HG03060 (cell line): ENCODE measurements around the gene NEDD1.

Experiments used
- ATAC-seq: cut with Tn5 transposase; IDR thresholded peaks from one replicate; pipeline ENCODE4 v1.9.1; 2021; ENCODE audit warnings: low read depth, moderate number of reproducible peaks; ENCODE audit not compliant: unreplicated experiment

Gene NEDD1, protein sequence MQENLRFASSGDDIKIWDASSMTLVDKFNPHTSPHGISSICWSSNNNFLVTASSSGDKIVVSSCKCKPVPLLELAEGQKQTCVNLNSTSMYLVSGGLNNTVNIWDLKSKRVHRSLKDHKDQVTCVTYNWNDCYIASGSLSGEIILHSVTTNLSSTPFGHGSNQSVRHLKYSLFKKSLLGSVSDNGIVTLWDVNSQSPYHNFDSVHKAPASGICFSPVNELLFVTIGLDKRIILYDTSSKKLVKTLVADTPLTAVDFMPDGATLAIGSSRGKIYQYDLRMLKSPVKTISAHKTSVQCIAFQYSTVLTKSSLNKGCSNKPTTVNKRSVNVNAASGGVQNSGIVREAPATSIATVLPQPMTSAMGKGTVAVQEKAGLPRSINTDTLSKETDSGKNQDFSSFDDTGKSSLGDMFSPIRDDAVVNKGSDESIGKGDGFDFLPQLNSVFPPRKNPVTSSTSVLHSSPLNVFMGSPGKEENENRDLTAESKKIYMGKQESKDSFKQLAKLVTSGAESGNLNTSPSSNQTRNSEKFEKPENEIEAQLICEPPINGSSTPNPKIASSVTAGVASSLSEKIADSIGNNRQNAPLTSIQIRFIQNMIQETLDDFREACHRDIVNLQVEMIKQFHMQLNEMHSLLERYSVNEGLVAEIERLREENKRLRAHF

DNA sequence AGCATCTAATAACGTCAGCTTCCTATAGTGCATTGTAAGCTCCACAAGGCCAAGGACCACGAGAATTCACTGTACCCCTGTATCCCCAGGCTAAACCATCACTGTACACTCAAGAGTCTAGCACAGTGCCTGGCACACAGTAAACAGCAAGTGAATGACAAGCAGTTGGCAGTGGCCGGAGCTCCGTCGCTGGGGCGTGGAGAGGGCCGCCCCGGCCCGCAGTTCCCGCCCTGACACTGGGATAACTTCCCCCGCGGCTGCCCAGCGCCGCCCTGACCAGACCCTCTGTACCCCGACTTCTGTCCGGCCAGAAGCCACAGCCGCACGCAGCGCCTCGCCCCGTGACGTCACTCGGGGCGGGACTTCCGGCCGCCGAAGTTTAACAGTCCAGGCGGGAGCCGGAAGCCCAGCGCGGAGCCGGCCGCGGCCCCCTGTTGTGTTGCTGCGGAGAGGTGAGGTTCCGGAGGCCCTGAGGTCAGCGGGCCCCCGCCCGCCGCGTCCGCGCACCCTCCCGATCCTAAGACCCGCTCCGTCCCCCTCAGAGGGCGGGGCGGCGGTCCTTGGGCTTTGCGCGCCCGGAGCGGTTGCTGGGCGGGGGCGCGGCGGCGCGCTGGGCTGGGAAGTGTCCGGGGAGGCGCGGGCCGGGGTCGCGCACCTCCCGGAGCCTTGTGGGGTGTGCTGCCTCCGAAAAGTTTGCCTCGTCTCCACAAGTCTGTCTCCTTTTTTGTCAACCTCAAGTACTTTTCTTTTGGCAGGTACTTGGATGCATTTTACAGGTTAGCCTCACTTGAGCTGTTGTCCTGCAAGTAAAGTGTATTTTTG, at the start of gene NEDD1:
NEDD1 (plus strand) TSS at position 409 of the 822 bp plus-strand sequence. CDS start 2,503 bp downstream, outside the sequence.
- ATAC-seq, result peak; percentile 73

DNA sequence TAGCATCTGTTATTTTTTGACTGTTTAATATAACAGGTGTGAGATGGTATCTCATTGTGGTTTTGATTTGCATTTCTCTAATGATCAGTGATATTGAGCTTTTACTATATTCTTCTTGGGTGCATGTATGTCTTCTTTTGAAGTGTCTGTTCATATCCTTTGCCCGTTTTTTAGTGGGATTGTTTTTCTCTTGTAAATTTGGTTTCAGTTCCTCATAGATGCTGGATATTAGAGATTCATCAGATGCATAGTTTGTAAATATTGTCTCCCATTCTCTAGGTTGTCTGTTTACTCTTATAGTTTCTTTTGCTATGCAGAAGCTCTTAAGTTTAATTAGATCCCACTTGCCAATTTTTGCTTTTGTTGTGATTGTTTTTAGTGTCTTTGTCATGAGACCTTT, 48.9 kb upstream of the NEDD1 start:
- ATAC-seq, result no peak

DNA sequence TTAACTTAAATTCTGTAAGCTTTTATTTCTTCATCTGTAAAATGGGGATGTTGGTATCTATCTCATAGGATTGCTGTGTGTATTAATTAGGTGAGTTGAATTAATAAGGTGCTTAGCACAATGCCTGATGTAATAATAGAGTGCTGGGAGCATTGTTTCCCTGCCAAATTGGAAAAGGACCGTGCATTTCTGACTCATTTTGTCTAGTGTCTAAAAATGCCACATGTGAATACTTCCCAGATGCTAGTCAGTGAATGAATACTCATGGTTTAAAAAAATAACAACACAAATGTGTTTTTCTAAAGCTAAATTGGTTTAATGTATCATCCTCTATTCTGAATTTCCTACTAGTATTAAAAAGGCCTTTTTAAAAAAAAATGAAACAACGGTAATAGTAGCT, 45.4 kb upstream of the NEDD1 start:
- no peak for ATAC-seq

GRCh38 chr12:96862326-96862725, 44.7 kb upstream of the NEDD1 start:
- no peak for ATAC-seq

- ATAC-seq, result no peak
Measured at GRCh38 chr12:96864335-96864734, 42.7 kb upstream of the NEDD1 start.

GRCh38 chr12:96866801-96867590, 40.1 kb upstream of the NEDD1 start:
- ATAC-seq, result no peak

DNA sequence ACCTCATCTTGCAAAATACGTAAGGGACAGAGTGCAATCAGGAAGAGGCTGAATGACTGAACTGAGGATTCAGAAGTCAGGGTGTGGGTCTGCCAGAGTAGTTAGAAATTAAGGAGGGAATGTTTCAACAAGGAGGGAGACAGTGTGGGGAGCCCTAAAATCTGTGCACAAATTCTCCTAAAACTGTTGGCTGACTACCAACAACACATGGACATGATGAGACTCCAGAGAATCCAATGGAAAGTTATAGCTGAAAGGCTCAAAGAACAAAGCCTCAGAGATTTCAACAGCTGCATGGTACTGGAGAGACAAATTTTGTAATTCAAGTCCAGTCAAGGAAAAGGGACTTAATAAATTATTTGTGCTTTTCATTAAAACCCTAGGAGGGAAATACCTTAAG, 36.1 kb upstream of the NEDD1 start:
- ATAC-seq, result no peak

GRCh38 chr12:96872961-96873360, 34.1 kb upstream of the NEDD1 start:
- ATAC-seq, result no peak

- ATAC-seq, result no peak
Measured at GRCh38 chr12:96874211-96874610, 32.8 kb upstream of the NEDD1 start.

- no peak for ATAC-seq
Measured at GRCh38 chr12:96876966-96877365, 30.1 kb upstream of the NEDD1 start.

- ATAC-seq, result no peak
Measured at GRCh38 chr12:96878704-96879103, 28.4 kb upstream of the NEDD1 start.

DNA sequence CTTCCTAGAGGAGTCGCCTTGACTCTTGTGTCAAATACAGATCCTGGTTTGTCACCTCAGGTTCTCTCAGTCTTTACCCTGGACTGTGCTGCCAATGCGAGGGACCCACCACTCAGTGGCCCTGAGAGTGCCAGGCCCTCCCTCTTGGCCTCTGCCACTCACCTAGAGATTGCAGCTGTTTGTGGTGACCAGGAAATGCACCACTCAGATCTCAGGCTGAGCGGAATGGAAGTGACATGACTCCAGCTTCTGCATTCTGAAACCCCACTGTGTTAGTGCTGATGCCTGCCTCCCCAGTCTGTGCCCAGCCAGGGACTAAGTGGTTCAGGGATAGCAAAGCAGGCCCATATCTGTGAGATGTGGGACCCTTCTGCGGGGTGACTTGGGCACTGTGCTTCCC, 27.8 kb upstream of the NEDD1 start:
- ATAC-seq, result no peak

DNA sequence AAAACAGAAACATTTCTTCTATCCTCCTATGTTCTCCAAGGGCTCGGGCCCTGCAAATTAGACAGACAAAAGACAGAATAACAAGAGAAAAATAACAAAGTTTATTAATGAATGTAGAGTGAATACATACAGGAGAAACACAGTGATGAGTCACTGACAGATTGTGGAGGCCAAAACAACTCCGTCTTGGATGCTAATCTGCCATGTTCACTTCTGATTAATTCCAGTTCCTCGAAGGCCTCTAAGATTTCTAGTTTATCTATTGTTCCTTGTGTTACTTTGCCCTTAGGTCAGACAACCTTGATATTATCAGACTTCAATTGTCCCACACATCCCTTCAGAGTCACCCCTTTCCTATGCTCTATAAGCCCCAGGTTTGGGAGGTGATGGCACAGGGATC, 26.8 kb upstream of the NEDD1 start:
- ATAC-seq, result no peak

DNA sequence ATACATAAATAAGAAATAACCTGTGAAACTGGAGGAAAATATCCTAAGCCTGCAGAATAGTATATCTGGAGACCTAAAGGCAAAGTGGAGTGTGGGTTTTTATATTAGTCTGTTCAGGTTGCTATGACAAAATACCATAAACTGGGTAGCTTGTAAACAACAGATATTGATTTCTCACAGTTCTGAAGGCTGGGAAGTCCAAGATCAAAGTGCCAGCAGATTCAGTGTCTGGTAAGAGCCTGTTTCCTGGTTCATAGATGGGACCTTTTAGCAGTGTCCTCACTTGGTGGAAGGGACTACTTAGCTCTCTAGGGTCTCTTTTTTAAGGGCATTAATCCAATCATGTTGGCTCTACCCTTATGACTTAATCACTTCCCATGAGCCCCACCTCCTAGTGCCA, 25.4 kb upstream of the NEDD1 start:
- ATAC-seq, result no peak

DNA sequence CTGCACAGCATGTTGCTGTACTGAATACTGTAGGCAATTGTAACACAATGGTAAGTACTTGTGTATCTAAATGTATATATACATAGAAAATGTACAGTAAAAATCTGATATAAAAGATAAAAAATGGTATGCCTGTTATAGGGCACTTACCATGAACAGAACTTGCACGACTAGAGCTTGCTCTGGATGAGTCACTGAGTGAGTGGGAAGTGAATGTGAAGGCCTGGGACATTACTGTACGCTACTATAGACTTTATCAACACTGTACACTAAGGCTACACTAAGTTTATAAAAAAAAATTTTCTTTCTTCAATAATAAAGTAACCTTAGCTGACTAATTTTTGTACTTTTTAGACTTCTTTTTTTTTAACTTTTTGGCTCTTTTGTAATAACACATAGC, 24.2 kb upstream of the NEDD1 start:
- ATAC-seq, result no peak

GRCh38 chr12:96883571-96883970, 23.5 kb upstream of the NEDD1 start:
- ATAC-seq, result no peak

GRCh38 chr12:96886998-96887677, 19.9 kb upstream of the NEDD1 start:
- ATAC-seq, result no peak

- ATAC-seq, result no peak
Measured at GRCh38 chr12:96889273-96889933, 17.7 kb upstream of the NEDD1 start.

- ATAC-seq, result no peak
Measured at GRCh38 chr12:96890331-96890730, 16.7 kb upstream of the NEDD1 start.
